HCT116 (cell line): ENCODE results near the gene WDR27.

ENCODE experiments used
- CTCF ChIP-seq, 3 experiments: fragments of 200-600 bp in 1 of 3; sonication (generic) in 1 of 3; IDR thresholded peaks in 2 of 3; conservative IDR thresholded peaks in 1 of 3; 2 replicates each; pipeline ENCODE4 v1.5.1; 2012 to 2017; ENCODE audit warnings: low read depth in 2 of 3, low read length in 2 of 3, antibody characterized with exemption in 1 of 3, borderline replicate concordance in 1 of 3, control low read depth in 1 of 3, mild to moderate bottlenecking in 1 of 3, mixed read lengths in 1 of 3, mixed run types in 1 of 3, moderate library complexity in 1 of 3; ENCODE audit not compliant: insufficient read depth in 1 of 3
- EGR1 ChIP-seq: IDR thresholded peaks from 2 replicates; pipeline ENCODE4 v1.6.1; 2012; ENCODE audit warnings: low read depth
- EZH2 ChIP-seq: fragments of 200-600 bp; sonication (generic); IDR thresholded peaks from 2 replicates; pipeline ENCODE4 v1.6.1; 2017; ENCODE audit warnings: antibody characterized with exemption, mixed run types
- EZH2phosphoT487 ChIP-seq: fragments of 200-600 bp; IDR thresholded peaks from 2 replicates; pipeline ENCODE4 v1.6.1; 2018; ENCODE audit warnings: antibody characterized with exemption, borderline replicate concordance
- JUND ChIP-seq: IDR thresholded peaks from 2 replicates; pipeline ENCODE4 v1.6.1; 2012
- POLR2A ChIP-seq: IDR thresholded peaks from 2 replicates; pipeline ENCODE4 v1.7.0; 2011; ENCODE audit warnings: borderline replicate concordance; ENCODE audit not compliant: insufficient read depth, insufficient read length; ENCODE audit errors: extremely low read depth
- POLR2AphosphoS5 ChIP-seq: IDR thresholded peaks from 2 replicates; pipeline ENCODE4 v1.6.1; 2011; ENCODE audit warnings: mild to moderate bottlenecking, low read depth, low read length, moderate library complexity
- REST ChIP-seq: IDR thresholded peaks from 2 replicates; pipeline ENCODE4 v1.6.1; 2012; ENCODE audit warnings: low read depth
- SP1 ChIP-seq: IDR thresholded peaks from 2 replicates; pipeline ENCODE4 v1.6.1; 2012; ENCODE audit warnings: low read depth
- SRF ChIP-seq: IDR thresholded peaks from 2 replicates; pipeline ENCODE4 v1.6.1; 2012; ENCODE audit warnings: low read depth
- ZFX ChIP-seq: fragments of 450-650 bp; IDR thresholded peaks from 2 replicates; pipeline ENCODE4 v1.6.1; 2017

GRCh38 chr6:169651498-169651897 lies 50.3 kb downstream of the WDR27 start:
- TF ChIP-seq CTCF (IDR thresholded peaks at IDR 0.05 in 2 of 3, conservative IDR thresholded peaks at IDR 0.05 in 1 of 3; ENCODE audit: borderline replicate concordance in 1 of 3, insufficient read depth in 1 of 3, low read depth in 2 of 3, low read length in 2 of 3) (no peak), REST (no peak), JUND (no peak), POLR2AphosphoS5 (no peak), EGR1 (no peak), SP1 (no peak), POLR2A (no peak), EZH2phosphoT487 (no peak), EZH2 (no peak), SRF (no peak), ZFX (no peak)
